Neural cell (in vitro differentiated cells): ENCODE measurements around the gene TMEM131L. TPM values are rescaled to one million over a fixed set of nuclear protein-coding genes. Genes with fewer than 3 reads are reported as not detected.

Experiments used
- H2AFZ ChIP-seq: fragments of 200-600, 300-800 bp; sonication (generic), shearing (Covaris generic); 2 replicates; pipeline ENCODE4 v1.6.0; 2014; ENCODE audit warnings: low read depth, mild to moderate bottlenecking, antibody characterized with exemption, low read length, moderate library complexity
- H3F3A ChIP-seq: fragments of 200-600 bp; shearing (Covaris generic); 2 replicates; pipeline ENCODE4 v1.6.1; 2016; ENCODE audit warnings: mild to moderate bottlenecking, moderate library complexity, mixed read lengths, antibody characterized with exemption, low read length; ENCODE audit not compliant: insufficient read depth, poor library complexity, severe bottlenecking
- H3K27ac ChIP-seq: fragments of 200-600, 300-800 bp; sonication (generic), shearing (Covaris generic); 2 replicates; pipeline ENCODE4 v1.5.1; 2014; ENCODE audit warnings: mild to moderate bottlenecking, low read length, moderate library complexity
- H3K27me3 ChIP-seq: fragments of 300-800, 200-600 bp; sonication (generic), shearing (Covaris generic); 2 replicates; pipeline ENCODE4 v1.6.0; 2014; ENCODE audit warnings: mild to moderate bottlenecking, low read depth, low read length, moderate library complexity; ENCODE audit not compliant: insufficient read depth
- H3K36me3 ChIP-seq: fragments of 300-800, 200-600 bp; sonication (generic), shearing (Covaris generic); 2 replicates; pipeline ENCODE4 v1.5.1; 2014; ENCODE audit warnings: mild to moderate bottlenecking, antibody characterized with exemption, low read length, moderate library complexity; ENCODE audit not compliant: insufficient read depth
- H3K4me2 ChIP-seq: fragments of 300-800, 200-600 bp; sonication (generic), shearing (Covaris generic); 2 replicates; pipeline ENCODE4 v1.6.0; 2014; ENCODE audit warnings: mild to moderate bottlenecking, low read length
- H3K4me3 ChIP-seq: fragments of 300-800, 200-600 bp; sonication (generic), shearing (Covaris generic); 2 replicates; pipeline ENCODE4 v1.5.1; 2014; ENCODE audit warnings: mild to moderate bottlenecking, low read length, moderate library complexity
- H3K79me2 ChIP-seq: fragments of 200-600 bp; shearing (Covaris generic); replicated peaks from 2 replicates; pipeline ENCODE4 v1.6.0; 2014; ENCODE audit warnings: mild to moderate bottlenecking, low read length, moderate library complexity; ENCODE audit not compliant: insufficient read depth
- H3K9ac ChIP-seq: fragments of 300-800, 200-600 bp; sonication (generic), shearing (Covaris generic); 2 replicates; pipeline ENCODE4 v1.6.1; 2016; ENCODE audit warnings: mild to moderate bottlenecking, low read length, mixed read lengths
- H3K9me2 ChIP-seq: fragments of 200-600 bp; shearing (Covaris generic); 2 replicates; pipeline ENCODE4 v1.6.1; 2016; ENCODE audit warnings: mild to moderate bottlenecking, low read length, mixed read lengths; ENCODE audit not compliant: insufficient read depth
- H3K9me3 ChIP-seq: fragments of 200-600, 300-800 bp; sonication (generic), shearing (Covaris generic); 2 replicates; pipeline ENCODE4 v1.6.1; 2016; ENCODE audit warnings: mild to moderate bottlenecking, mixed run types, low read length, moderate library complexity, mixed read lengths
- H4K20me1 ChIP-seq: fragments of 200-600 bp; shearing (Covaris generic); 2 replicates; pipeline ENCODE4 v1.6.1; 2016; ENCODE audit warnings: mild to moderate bottlenecking, mixed run types; ENCODE audit not compliant: insufficient read depth
- CTCF ChIP-seq: fragments of 450-650 bp; IDR thresholded peaks from 2 replicates; pipeline ENCODE4 v1.5.1; 2014; ENCODE audit warnings: antibody characterized with exemption, mild to moderate bottlenecking, moderate library complexity; ENCODE audit not compliant: poor library complexity, severe bottlenecking
- EP300 ChIP-seq: fragments of 450-650 bp; conservative IDR thresholded peaks from 2 replicates; pipeline ENCODE4 v1.6.1; 2014; ENCODE audit warnings: antibody characterized with exemption, mild to moderate bottlenecking, moderate library complexity; ENCODE audit not compliant: poor library complexity, severe bottlenecking
- EZH2 ChIP-seq: fragments of 200-600, 300-800 bp; shearing (Covaris generic), sonication (generic); IDR thresholded peaks from 2 replicates; pipeline ENCODE4 v1.6.1; 2014; ENCODE audit warnings: antibody characterized with exemption, low read length, borderline replicate concordance, mild to moderate bottlenecking; ENCODE audit not compliant: insufficient read depth, poor library complexity, severe bottlenecking
- MXI1 ChIP-seq: fragments of 450-650 bp; conservative IDR thresholded peaks from 2 replicates; pipeline ENCODE4 v1.6.1; 2014; ENCODE audit warnings: antibody characterized with exemption, mild to moderate bottlenecking; ENCODE audit not compliant: poor library complexity, severe bottlenecking
- RAD21 ChIP-seq: fragments of 450-650 bp; conservative IDR thresholded peaks from 2 replicates; pipeline ENCODE4 v1.6.1; 2014; ENCODE audit warnings: antibody characterized with exemption, mild to moderate bottlenecking, moderate library complexity
- REST ChIP-seq: IDR thresholded peaks from 2 replicates; pipeline ENCODE4 v1.6.1; 2012; ENCODE audit warnings: borderline replicate concordance
- SMC3 ChIP-seq: fragments of 450-650 bp; conservative IDR thresholded peaks from 2 replicates; pipeline ENCODE4 v1.6.1; 2014; ENCODE audit warnings: antibody characterized with exemption, mild to moderate bottlenecking, moderate library complexity; ENCODE audit not compliant: poor library complexity
- TAF1 ChIP-seq: IDR thresholded peaks from 2 replicates; pipeline ENCODE4 v1.6.1; 2012; ENCODE audit warnings: low read depth
- polyA plus RNA-seq: library from polyadenylated mRNA; depleted of rRNA; stranded (reverse); fragments of >200 nt; gene quantifications from 2 replicates; pipeline ENCODE4 v1.2.3, GENCODE V29; 2014

TMEM131L gene
- polyA plus RNA-seq, 1 donor from 2014 or later = 11.1 TPM

DNA sequence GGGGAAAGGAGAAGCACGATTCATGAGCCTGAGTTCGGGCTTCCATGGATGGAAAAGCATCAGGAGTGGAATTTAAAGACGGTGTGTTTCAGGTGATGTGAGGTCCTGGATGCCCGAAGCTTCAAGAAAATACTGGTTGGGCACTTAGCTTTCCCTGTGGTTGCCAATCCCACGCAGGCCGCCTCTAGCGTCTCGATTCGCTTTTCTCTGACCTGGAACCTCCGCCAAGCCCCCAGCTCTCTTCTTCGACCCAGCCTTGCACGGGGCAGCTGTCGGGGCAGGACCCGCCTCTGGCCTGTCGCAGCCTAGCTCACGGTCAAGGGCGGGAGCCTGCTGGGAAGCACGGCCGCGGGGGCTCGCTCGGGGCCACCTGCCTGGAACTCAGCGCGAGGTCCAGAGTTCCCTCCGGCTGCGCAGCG lies 217.6 kb downstream of the TMEM131L start:
- Histone ChIP-seq H3K9me2 (no peaks in the 10 kb centered on the region), H3K9ac (peak overlapping the region; percentile 16), H3K27ac (no peak overlapping the region), H3K4me2 (peak overlapping the region; percentile 25), H3K36me3 (no peaks in the 10 kb centered on the region), H3K9me3 (no peaks in the 10 kb centered on the region), H3K79me2 (no peaks in the 10 kb centered on the region), H3F3A (no peaks in the 10 kb centered on the region), H4K20me1 (no peaks in the 10 kb centered on the region), H3K27me3 (peaks cover 33% of the 10 kb centered on the region), H2AFZ (no peak overlapping the region), H3K4me3 (peak overlapping the region; percentile 69)
- TF ChIP-seq CTCF (no peak), TAF1 (no peak)

DNA sequence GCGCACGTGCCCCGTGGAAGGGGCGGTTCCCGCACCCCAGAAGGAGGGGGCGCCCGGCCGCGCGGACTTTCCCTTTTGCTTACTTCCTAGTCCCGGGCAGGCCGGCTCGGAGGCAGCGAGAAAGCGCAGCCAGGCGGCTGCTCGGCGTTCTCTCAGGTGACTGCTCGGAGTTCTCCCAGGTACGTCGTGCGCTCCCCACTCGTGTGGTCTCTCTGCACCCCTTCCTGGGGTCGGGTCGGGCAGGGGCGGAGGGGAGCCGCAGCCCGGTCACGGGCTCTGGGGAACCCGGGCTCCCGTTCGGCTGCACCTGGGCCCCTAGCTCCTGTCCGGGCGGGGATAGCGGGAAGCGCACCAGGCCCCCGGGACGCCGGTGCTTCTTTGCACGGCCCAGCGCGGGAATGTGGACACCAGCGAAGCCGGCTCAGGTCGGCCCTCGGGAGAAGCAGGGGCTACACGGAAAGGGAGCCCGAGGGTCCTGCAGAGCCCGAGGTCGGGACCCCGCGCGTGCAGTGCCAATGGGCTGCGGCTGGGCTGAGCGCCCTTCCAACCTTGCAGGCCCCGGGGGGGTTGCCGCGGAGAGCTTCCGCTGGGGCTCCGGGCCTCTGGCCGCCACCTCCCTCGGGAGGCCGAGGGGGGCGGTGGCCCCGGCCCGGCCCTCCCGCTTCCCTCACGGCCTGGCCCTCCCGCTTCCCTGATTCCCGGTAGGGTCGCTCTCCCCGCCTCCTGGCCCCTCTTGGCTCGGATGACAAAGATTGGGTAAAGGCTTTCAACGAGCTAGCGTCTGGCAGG lies 218.2 kb downstream of the TMEM131L start, which contains the start of gene TLR2:
TSS of gene TLR2 (plus strand) at position 99 of the 789 bp plus-strand sequence. CDS start 18,628 bp downstream, outside the sequence.
- Histone ChIP-seq H3K4me3 (peak within 1 kb of the TSS; percentile 69), H3K9ac (peak within 1 kb of the TSS; percentile 16), H3K36me3 (no peaks in the 10 kb centered on the region), H3K79me2 (no peaks in the 10 kb centered on the region), H2AFZ (no peak within 1 kb of the TSS), H3K9me3 (no peaks in the 10 kb centered on the region), H3K9me2 (no peaks in the 10 kb centered on the region), H3K4me2 (peak within 1 kb of the TSS; percentile 25), H3K27me3 (peaks cover 33% of the 10 kb centered on the region), H4K20me1 (no peaks in the 10 kb centered on the region), H3F3A (no peaks in the 10 kb centered on the region), H3K27ac (no peak within 1 kb of the TSS)
- TF ChIP-seq REST (no peak), RAD21 (no peak), CTCF (peak; percentile 10)

DNA sequence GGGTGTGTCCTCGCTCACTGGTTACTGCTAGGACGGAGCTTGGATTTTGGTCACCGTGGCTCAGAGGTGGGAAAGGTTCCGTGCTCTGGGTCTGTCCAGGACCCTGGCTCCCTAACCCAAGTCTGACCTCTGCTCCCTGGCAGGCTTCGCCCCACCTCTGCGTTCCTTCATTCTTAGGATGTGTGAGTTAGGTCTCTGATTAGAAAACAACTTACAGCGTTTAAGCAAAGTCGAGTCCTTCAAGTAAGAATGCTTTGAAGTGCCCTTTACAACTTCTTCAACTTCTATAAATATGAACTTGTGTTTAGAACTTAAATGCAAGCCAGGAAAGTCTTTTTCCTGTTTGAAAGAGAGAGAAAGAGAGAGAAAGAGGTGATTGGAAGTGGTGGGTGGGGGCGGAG lies 218.8 kb downstream of the TMEM131L start:
- Histone ChIP-seq H3K36me3 (no peaks in the 10 kb centered on the region), H3K4me2 (no peak overlapping the region), H3K79me2 (no peaks in the 10 kb centered on the region), H2AFZ (no peak overlapping the region), H3K9ac (no peak overlapping the region), H3K27me3 (peaks cover 33% of the 10 kb centered on the region), H4K20me1 (no peaks in the 10 kb centered on the region), H3K27ac (no peak overlapping the region), H3K9me3 (no peaks in the 10 kb centered on the region), H3F3A (no peaks in the 10 kb centered on the region), H3K9me2 (no peaks in the 10 kb centered on the region), H3K4me3 (peak overlapping the region; percentile 69)
- TF ChIP-seq REST = no peak
- no peak for TF ChIP-seq SMC3
- TF ChIP-seq MXI1 = no peak
- no peak for TF ChIP-seq TAF1
- no peak for TF ChIP-seq EZH2
- TF ChIP-seq EP300 = no peak
